ENCODE results near the gene C1QB. TPM values are rescaled to one million over a fixed set of nuclear protein-coding genes. Genes with fewer than 3 reads are reported as not detected.

The C1QB gene
- total and polyA plus RNA-seq, 2 of the 8 experiments (the other 6 are each of a cell fraction or from before 2014, with no cell fraction given): not detected

GRCh38 chr1:22702296-22703085 is 49.5 kb downstream of the C1QB start (continued):
- no peak for TF ChIP-seq CHD7 (IDR thresholded peaks at IDR 0.05; ENCODE audit: insufficient replicate concordance, low read length)
